ENCODE results near the gene AGAP1. TPM values are rescaled to one million over a fixed set of nuclear protein-coding genes. Genes with fewer than 3 reads are reported as not detected.
A peak's percentile ranks its signal among the peaks of the same experiment; 100 is the strongest.

AGAP1 gene
- polyA plus RNA-seq, 4 donors = 9.8 to 19.2 (median 15.5) TPM

DNA sequence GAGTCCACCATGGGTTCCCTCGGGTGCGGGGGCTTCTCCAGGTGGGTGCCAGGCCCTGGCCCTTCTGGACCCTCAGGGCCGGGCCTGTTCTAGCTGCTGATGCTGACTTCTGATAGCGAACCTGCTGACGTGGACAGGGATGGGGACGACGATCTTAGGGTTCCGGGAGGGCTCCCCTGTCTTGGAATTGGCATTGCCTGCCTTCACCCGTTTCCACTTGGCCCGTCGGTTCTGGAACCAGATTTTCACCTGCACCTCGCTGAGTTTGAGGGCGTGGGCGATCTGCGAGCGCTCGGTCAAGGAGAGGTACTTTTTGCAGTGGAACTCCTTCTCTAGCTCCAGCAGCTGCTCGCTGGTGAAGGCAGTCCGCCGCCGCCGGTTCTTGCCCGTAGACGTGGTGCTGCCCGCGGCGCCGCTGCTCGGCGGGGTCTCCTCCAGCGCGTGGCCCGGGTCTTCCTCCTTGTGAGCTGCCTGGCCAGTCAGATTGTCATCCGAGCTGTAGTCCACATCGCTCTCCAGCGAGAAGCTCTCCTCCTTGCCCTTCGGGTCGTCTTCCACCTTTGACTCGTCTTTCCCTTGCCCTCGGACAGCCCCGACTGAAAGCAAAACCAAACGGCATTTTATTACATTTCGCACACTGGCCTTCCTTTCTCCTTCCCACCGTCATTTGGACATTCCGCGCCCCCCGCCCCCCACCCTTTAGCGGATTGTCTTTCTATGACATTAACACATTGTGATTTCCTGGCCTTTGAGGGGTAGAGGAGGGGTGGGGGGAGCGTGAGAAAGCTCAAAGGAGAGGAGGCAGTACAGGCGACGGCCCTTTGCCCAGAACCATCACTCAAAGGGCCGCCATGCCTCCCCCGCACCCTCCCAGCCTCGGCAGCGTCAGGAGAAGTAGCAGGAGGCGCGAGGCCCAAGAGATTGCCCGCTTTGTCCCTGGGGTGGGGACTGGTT, 672.3 kb downstream of the AGAP1 start:
- WGBS, 3 donors = 4 to 10% (median 7%) methylated on average over 58 of the region's 58 CpGs
- no peaks in the 10 kb centered on the region for H3K36me3 ChIP-seq (ENCODE audit: control insufficient read depth in 3 of 3, insufficient read depth in 2 of 3, low read depth in 1 of 3, low read length in 3 of 3)
- DNase-seq = peak; percentile 16 to 66
- no peak overlapping the region for H3K27ac ChIP-seq (ENCODE audit: low read depth in 1 of 3, low read length in 2 of 3)
- H3K27me3 ChIP-seq (ENCODE audit: control insufficient read depth in 3 of 3, insufficient read depth in 3 of 3, low read length in 3 of 3) = peaks cover 38 to 96% (median 69%) of the 10 kb centered on the region in 3 donors
- H3K4me3 ChIP-seq (ENCODE audit: low read depth in 1 of 3, low read length in 3 of 3) = peak overlapping the region in 2 of 3 donors; percentile 13 to 35
- peaks cover 0 to 8% of the 10 kb centered on the region in 2 donors for H3K9me3 ChIP-seq (ENCODE audit: control insufficient read depth in 2 of 2, insufficient read depth in 1 of 2, low read depth in 1 of 2, low read length in 1 of 2)
- peaks cover 2 to 20% (median 3%) of the 10 kb centered on the region in 3 donors for H3K4me1 ChIP-seq (ENCODE audit: control insufficient read depth in 3 of 3, insufficient read depth in 2 of 3, low read depth in 1 of 3, low read length in 2 of 3)
- FAIRE-seq = no peak

DNA sequence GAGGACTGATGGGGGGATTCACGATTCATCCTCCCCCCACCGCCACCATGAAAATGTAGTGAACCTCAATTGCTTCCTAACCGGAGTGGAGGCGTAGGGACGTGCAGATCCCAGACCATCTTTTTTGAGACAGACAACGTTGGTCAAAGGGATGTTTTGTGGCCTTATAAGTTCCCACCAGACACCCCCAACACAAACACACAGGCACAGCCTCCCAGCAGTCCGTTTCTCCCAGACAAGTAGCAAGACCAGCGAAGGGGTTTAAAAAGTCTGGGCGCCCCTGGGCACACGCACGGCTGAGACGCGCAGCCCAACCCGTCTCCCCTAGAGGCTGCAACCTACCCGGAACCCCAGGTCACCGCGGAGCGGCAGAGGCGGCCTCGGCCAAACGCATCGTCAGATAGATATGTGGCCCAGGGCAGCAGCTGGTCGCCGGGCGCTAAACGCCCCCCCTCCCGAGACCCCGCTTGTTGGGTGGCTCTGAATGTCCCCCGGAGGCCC, 673.0 kb downstream of the AGAP1 start:
- H3K9me3 ChIP-seq (ENCODE audit: control insufficient read depth in 2 of 2, insufficient read depth in 1 of 2, low read depth in 1 of 2, low read length in 1 of 2) = peaks cover 0 to 10% of the 10 kb centered on the region in 2 donors
- no peak for FAIRE-seq
- WGBS, 3 donors = 4 to 6% (median 6%) methylated on average over 26 to 29 of the region's 29 CpGs

DNA sequence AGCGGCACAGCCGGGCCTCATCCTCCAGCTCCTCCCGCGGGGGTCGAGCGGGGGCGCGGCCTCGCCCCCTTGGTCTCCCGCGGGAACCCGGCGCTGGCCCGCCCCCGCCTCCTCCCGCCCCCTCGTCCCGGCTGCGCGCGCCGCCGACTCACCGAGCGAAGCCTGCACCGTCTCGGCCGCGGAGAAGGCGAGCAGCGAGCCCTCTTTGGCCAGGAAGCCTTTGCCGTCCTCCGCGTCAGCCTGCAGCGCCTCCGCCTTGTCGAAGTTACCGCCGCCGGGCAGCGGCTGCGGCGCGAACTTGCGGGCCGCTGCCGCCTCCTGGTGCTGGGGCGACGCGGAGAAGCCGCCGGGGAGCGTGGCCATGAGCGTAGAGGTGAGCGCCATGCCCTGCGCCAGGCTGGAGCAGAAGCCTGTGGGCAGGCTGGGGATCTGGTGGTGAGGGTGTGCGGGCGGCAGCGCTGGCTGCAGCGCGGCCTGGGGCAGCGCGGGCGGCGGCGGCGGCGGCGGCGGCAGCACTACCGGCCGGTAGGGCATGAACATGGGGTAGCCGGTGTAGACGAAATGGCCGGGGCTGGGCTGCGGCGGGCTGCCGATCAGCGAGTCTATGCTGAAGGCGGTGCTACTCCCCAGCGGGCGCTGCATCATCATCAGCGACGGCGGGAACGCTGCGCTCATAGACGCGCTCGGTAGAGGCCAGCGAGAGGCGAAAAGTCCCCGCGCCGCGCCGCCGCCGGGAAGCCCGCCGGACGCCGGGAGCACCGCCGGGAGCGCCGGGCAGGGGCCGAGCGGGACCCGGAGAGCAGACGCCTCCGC, 673.7 kb downstream of the AGAP1 start:
- no peak overlapping the region for H3K27ac ChIP-seq (ENCODE audit: low read depth in 1 of 3, low read length in 2 of 3)
- DNase-seq (peak; percentile 19 to 72), FAIRE-seq (no peak)
- H3K27me3 ChIP-seq (ENCODE audit: control insufficient read depth in 3 of 3, insufficient read depth in 3 of 3, low read length in 3 of 3) = peaks cover 32 to 96% (median 69%) of the 10 kb centered on the region in 3 donors
- H3K9me3 ChIP-seq (ENCODE audit: control insufficient read depth in 2 of 2, insufficient read depth in 1 of 2, low read depth in 1 of 2, low read length in 1 of 2) = peaks cover 0 to 10% of the 10 kb centered on the region in 2 donors
- H3K36me3 ChIP-seq (ENCODE audit: control insufficient read depth in 3 of 3, insufficient read depth in 2 of 3, low read depth in 1 of 3, low read length in 3 of 3) = no peaks in the 10 kb centered on the region
- 2 to 7% (median 2%) methylated on average over 72 to 112 of the region's 112 CpGs for WGBS, 3 donors
- peak overlapping the region in 1 of 3 donors; percentile 33 for H3K4me3 ChIP-seq (ENCODE audit: low read depth in 1 of 3, low read length in 3 of 3)
- peaks cover 2 to 20% (median 3%) of the 10 kb centered on the region in 3 donors for H3K4me1 ChIP-seq (ENCODE audit: control insufficient read depth in 3 of 3, insufficient read depth in 2 of 3, low read depth in 1 of 3, low read length in 2 of 3)

More for the DNA sequence above, 673.0 kb downstream of the AGAP1 start:
- Histone ChIP-seq H3K4me1 (ENCODE audit: control insufficient read depth in 3 of 3, insufficient read depth in 2 of 3, low read depth in 1 of 3, low read length in 2 of 3) (peaks cover 2 to 20% (median 3%) of the 10 kb centered on the region in 3 donors), H3K27me3 (ENCODE audit: control insufficient read depth in 3 of 3, insufficient read depth in 3 of 3, low read length in 3 of 3) (peaks cover 38 to 96% (median 70%) of the 10 kb centered on the region in 3 donors), H3K4me3 (ENCODE audit: low read depth in 1 of 3, low read length in 3 of 3) (peak overlapping the region in 1 of 3 donors; percentile 35), H3K36me3 (ENCODE audit: control insufficient read depth in 3 of 3, insufficient read depth in 2 of 3, low read depth in 1 of 3, low read length in 3 of 3) (no peaks in the 10 kb centered on the region), H3K27ac (ENCODE audit: low read depth in 1 of 3, low read length in 2 of 3) (no peak overlapping the region)
- no peak for DNase-seq

DNA sequence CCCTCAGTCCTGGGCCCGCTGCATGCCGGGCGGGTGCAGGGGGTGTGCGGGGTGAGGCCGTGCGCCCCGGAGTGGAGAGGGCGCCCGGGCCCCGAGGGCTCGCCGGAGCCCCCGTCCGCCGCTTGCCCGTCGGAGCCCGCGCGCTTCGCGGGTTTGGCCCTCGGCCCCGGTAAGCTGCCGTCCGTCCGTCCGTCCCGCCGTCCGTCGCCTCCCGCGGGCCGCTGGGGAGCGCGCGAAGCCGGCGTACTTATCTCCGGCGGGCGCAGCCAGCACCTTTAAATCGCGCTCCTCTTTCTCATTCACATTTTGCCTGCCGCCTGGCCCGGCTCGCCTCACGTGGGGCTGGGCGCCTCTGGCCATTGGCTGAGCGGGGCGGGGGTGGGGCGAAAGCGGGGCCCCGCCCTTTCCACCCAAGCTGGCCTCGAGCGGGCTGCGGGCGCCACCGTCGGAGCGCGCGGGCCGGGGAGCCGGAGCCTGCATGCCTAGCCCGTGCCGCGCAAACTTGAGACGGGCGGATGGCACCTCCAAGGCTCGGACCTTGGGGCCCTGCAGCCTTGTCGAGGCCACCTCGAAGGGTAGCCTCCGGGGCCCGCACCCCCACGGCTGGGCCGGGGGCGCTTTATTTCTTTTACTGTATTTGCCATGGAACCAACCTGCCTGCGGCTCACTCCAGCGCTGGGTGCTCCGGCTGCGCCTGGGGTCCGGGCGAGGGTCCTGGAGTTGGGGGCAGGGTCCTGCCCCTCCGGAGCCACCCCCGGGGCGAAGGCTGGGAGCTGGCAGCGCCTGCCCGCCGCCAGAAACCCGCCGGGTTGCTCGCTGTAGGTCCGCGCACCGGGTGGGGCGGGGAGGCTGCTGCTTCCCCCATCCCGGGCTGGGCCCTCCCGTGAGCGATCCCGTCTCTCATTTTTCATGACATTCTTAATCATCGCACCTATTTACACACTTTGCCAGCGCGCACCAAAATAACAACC, 674.6 kb downstream of the AGAP1 start, which contains the start of gene GBX2:
TSS of gene GBX2 (minus strand) at position 277 of the 971 bp plus-strand sequence. CDS start 415 bp downstream, outside the sequence.
- DNase-seq (peak; percentile 40 to 72), FAIRE-seq (no peak)
- Histone ChIP-seq H3K4me3 (ENCODE audit: low read depth in 1 of 3, low read length in 3 of 3) (peak within 1 kb of the TSS in 1 of 3 donors; percentile 33), H3K36me3 (ENCODE audit: control insufficient read depth in 3 of 3, insufficient read depth in 2 of 3, low read depth in 1 of 3, low read length in 3 of 3) (no peaks in the 10 kb centered on the region), H3K27me3 (ENCODE audit: control insufficient read depth in 3 of 3, insufficient read depth in 3 of 3, low read length in 3 of 3) (peaks cover 37 to 96% (median 75%) of the 10 kb centered on the region in 3 donors), H3K27ac (ENCODE audit: low read depth in 1 of 3, low read length in 2 of 3) (no peak within 1 kb of the TSS), H3K4me1 (ENCODE audit: control insufficient read depth in 3 of 3, insufficient read depth in 2 of 3, low read depth in 1 of 3, low read length in 2 of 3) (peaks cover 2 to 20% (median 3%) of the 10 kb centered on the region in 3 donors), H3K9me3 (ENCODE audit: control insufficient read depth in 2 of 2, insufficient read depth in 1 of 2, low read depth in 1 of 2, low read length in 1 of 2) (peaks cover 0 to 7% of the 10 kb centered on the region in 2 donors)
- WGBS, 3 donors = 6 to 9% (median 6%) methylated on average over 76 to 105 of the region's 105 CpGs

- Histone ChIP-seq H3K9me3 (ENCODE audit: control insufficient read depth in 2 of 2, insufficient read depth in 1 of 2, low read depth in 1 of 2, low read length in 1 of 2) (peaks cover 0 to 10% of the 10 kb centered on the region in 2 donors), H3K4me1 (ENCODE audit: control insufficient read depth in 3 of 3, insufficient read depth in 2 of 3, low read depth in 1 of 3, low read length in 2 of 3) (peaks cover 2 to 23% (median 3%) of the 10 kb centered on the region in 3 donors), H3K27ac (ENCODE audit: low read depth in 1 of 3, low read length in 2 of 3) (no peak overlapping the region), H3K36me3 (ENCODE audit: control insufficient read depth in 3 of 3, insufficient read depth in 2 of 3, low read depth in 1 of 3, low read length in 3 of 3) (no peaks in the 10 kb centered on the region), H3K4me3 (ENCODE audit: low read depth in 1 of 3, low read length in 3 of 3) (no peak overlapping the region), H3K27me3 (ENCODE audit: control insufficient read depth in 3 of 3, insufficient read depth in 3 of 3, low read length in 3 of 3) (peaks cover 36 to 97% (median 78%) of the 10 kb centered on the region in 3 donors)
- DNase-seq = peak in 1 of 2 donors; percentile 34
- WGBS, 3 donors = 7 to 10% (median 8%) methylated on average over 36 of the region's 36 CpGs
- no peak for FAIRE-seq
Observed at GRCh38 chr2:236169151-236169721, 675.4 kb downstream of the AGAP1 start.

GRCh38 chr2:236169741-236170589, 676.1 kb downstream of the AGAP1 start:
- 7 to 12% (median 11%) methylated on average over 30 to 38 of the region's 38 CpGs for WGBS, 3 donors
- no peak overlapping the region for H3K27ac ChIP-seq (ENCODE audit: low read depth in 1 of 3, low read length in 2 of 3)
- H3K4me3 ChIP-seq (ENCODE audit: low read depth in 1 of 3, low read length in 3 of 3) = no peak overlapping the region
- DNase-seq (no peak), FAIRE-seq (no peak)
- peaks cover 33 to 97% (median 76%) of the 10 kb centered on the region in 3 donors for H3K27me3 ChIP-seq (ENCODE audit: control insufficient read depth in 3 of 3, insufficient read depth in 3 of 3, low read length in 3 of 3)
- peaks cover 2 to 27% (median 3%) of the 10 kb centered on the region in 3 donors for H3K4me1 ChIP-seq (ENCODE audit: control insufficient read depth in 3 of 3, insufficient read depth in 2 of 3, low read depth in 1 of 3, low read length in 2 of 3)
- no peaks in the 10 kb centered on the region for H3K36me3 ChIP-seq (ENCODE audit: control insufficient read depth in 3 of 3, insufficient read depth in 2 of 3, low read depth in 1 of 3, low read length in 3 of 3)
- H3K9me3 ChIP-seq (ENCODE audit: control insufficient read depth in 2 of 2, insufficient read depth in 1 of 2, low read depth in 1 of 2, low read length in 1 of 2) = peaks cover 0 to 10% of the 10 kb centered on the region in 2 donors
